Tibial nerve (tissue), 4 donors: Measurements from ENCODE around the gene MFSD8. TPM values are rescaled to one million over a fixed set of nuclear protein-coding genes. Genes with fewer than 3 reads are reported as not detected.
"Not testable (repeated sequence)": the region's sequence is repeated elsewhere in the genome, so short reads cannot be mapped to it uniquely, and the experiment has no call there.

Source experiments
- DNase-seq, 2 donors: peaks; one replicate each; pipeline ENCODE4 v3.0.0-alpha.2; 2019; ENCODE audit warnings: low spot score in 2 of 2
- H3K27ac ChIP-seq, 4 donors: fragments of 200-600 bp; sonication (generic) in 3 of 4; one replicate each; pipeline ENCODE4 v1.5.1; 2017 to 2019; ENCODE audit warnings: mild to moderate bottlenecking in 1 of 4
- H3K27me3 ChIP-seq, 2 donors: fragments of 200-600 bp; sonication (generic) in 1 of 2; one replicate each; pipeline versions ENCODE4 v1.5.1 to v1.6.0; 2017 to 2019
- H3K36me3 ChIP-seq, 3 donors: fragments of 200-600 bp; sonication (generic); one replicate each; pipeline ENCODE4 v1.5.1; 2018 to 2019
- H3K4me1 ChIP-seq, 4 donors: fragments of 200-600 bp; sonication (generic) in 3 of 4; one replicate each; pipeline ENCODE4 v1.5.1; 2017 to 2019
- H3K4me3 ChIP-seq, 4 donors: fragments of 200-600 bp; sonication (generic) in 3 of 4; one replicate each; pipeline ENCODE4 v1.5.1; 2017 to 2019; ENCODE audit warnings: mild to moderate bottlenecking in 1 of 4, moderate library complexity in 1 of 4
- H3K9me3 ChIP-seq, 4 donors: fragments of 200-600 bp; sonication (generic) in 3 of 4; one replicate each; pipeline ENCODE4 v1.5.1; 2017 to 2019
- EP300 ChIP-seq, 2 donors: sonication (generic); formaldehyde crosslinking; IDR thresholded peaks; one replicate each; pipeline ENCODE4 v1.6.1; 2017; ENCODE audit warnings: antibody characterized with exemption in 2 of 2, mild to moderate bottlenecking in 1 of 2
- POLR2A ChIP-seq, 2 donors: fragments of 450-650 bp; IDR thresholded peaks; one replicate each; pipeline ENCODE4 v1.6.1; 2017; ENCODE audit warnings: antibody characterized with exemption in 2 of 2, mild to moderate bottlenecking in 2 of 2, moderate library complexity in 2 of 2
- WGBS, 2 donors: methylation state at CpG; one replicate each; pipeline ENCODE4 v1.1.5; 2018; 5-methylcytosine and 5-hydroxymethylcytosine counted together
- total RNA-seq, 4 donors: library from RNA; depleted of rRNA; stranded (reverse); fragments of >200 nt; gene quantifications; one replicate each; pipeline ENCODE4 v1.1.0, GENCODE V29; 2016
- TF ChIP-seq, protein P1 (sequence below), 5 experiments: fragments of 200-600 bp in 3 of 5; fragments of 450-650 bp in 2 of 5; sonication (generic) in 3 of 5; IDR thresholded peaks; one replicate each; pipeline ENCODE4 v1.5.1; 2016 to 2019; ENCODE audit warnings: antibody characterized with exemption in 5 of 5, mild to moderate bottlenecking in 3 of 5, moderate library complexity in 2 of 5

MFSD8 gene
- 10 to 100 TPM; 21.3 to 53.1 (median 31.5) TPM for total RNA-seq

- TF ChIP-seq, protein P1, sequence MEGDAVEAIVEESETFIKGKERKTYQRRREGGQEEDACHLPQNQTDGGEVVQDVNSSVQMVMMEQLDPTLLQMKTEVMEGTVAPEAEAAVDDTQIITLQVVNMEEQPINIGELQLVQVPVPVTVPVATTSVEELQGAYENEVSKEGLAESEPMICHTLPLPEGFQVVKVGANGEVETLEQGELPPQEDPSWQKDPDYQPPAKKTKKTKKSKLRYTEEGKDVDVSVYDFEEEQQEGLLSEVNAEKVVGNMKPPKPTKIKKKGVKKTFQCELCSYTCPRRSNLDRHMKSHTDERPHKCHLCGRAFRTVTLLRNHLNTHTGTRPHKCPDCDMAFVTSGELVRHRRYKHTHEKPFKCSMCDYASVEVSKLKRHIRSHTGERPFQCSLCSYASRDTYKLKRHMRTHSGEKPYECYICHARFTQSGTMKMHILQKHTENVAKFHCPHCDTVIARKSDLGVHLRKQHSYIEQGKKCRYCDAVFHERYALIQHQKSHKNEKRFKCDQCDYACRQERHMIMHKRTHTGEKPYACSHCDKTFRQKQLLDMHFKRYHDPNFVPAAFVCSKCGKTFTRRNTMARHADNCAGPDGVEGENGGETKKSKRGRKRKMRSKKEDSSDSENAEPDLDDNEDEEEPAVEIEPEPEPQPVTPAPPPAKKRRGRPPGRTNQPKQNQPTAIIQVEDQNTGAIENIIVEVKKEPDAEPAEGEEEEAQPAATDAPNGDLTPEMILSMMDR (IDR thresholded peaks at IDR 0.05): peak in 4 of 5 experiments; percentile 35 to 75 (median 54)
- TF ChIP-seq EP300 (IDR thresholded peaks at IDR 0.05) (peak; percentile 86 to 93), POLR2A (IDR thresholded peaks at IDR 0.05) (peak; percentile 56 to 81)
- no peaks in the 10 kb centered on the region for H3K9me3 ChIP-seq
- 0 to 1% methylated on average over 40 to 69 of the region's 69 CpGs for WGBS, 2 donors
- peak within 1 kb of the TSS; percentile 81 to 96 (median 94) for H3K27ac ChIP-seq
- peaks cover 0 to 6% (median 0%) of the 10 kb centered on the region in 3 donors for H3K36me3 ChIP-seq
- no peaks in the 10 kb centered on the region for H3K27me3 ChIP-seq
- H3K4me3 ChIP-seq: peak within 1 kb of the TSS; percentile 86 to 99 (median 94)
- DNase-seq: peak; percentile 95 to 97
- peaks cover 0 to 23% (median 3%) of the 10 kb centered on the region in 4 donors for H3K4me1 ChIP-seq
These were observed at the start of gene MFSD8, which contains the start of gene ABHD18 for GRCh38 chr4:127965062-127965802. MFSD8 (minus strand) TSS chr4:127965173; CDS start chr4:127965133, 40 bp downstream. ABHD18 (plus strand) TSS chr4:127965406; CDS start chr4:127982956, 17,550 bp downstream.

GRCh38 chr4:128009428-128009827, 44.5 kb upstream of the MFSD8 start:
- no peaks in the 10 kb centered on the region for H3K9me3 ChIP-seq
- TF ChIP-seq, protein P1 (IDR thresholded peaks at IDR 0.05): no peak
- TF ChIP-seq EP300 (IDR thresholded peaks at IDR 0.05): no peak
- no peak for TF ChIP-seq POLR2A (IDR thresholded peaks at IDR 0.05)
- H3K4me3 ChIP-seq: no peak overlapping the region
- H3K4me1 ChIP-seq: no peaks in the 10 kb centered on the region
- no peak for DNase-seq
- H3K27me3 ChIP-seq: no peaks in the 10 kb centered on the region
- no peak overlapping the region for H3K27ac ChIP-seq
- peaks cover 0 to 49% (median 0%) of the 10 kb centered on the region in 3 donors for H3K36me3 ChIP-seq
- 71 to 72% methylated on average over 3 of the region's 3 CpGs for WGBS, 2 donors

DNA sequence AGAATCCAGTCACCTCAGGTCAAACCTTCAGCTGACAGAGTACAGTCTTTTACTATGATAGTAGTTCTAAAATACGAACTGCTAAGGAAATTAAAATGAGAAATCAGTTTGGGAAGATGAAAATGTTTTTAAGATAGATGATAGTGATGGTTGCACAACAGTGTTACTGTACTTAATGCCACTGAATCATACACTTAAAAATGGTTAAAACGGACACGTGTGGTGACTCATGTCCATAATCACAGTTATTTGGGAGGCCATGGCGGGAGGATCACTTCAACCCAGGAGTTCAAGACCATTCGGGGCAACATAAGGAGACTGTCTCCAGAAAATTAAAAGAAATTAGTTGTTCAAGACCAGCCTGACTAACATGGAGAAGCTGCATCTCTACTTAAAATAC, 41.6 kb upstream of the MFSD8 start:
- WGBS, 2 donors: 91 to 93% methylated on average over 5 of the region's 5 CpGs
- no peaks in the 10 kb centered on the region for H3K27me3 ChIP-seq
- no peak for TF ChIP-seq POLR2A (IDR thresholded peaks at IDR 0.05)
- TF ChIP-seq, protein P1 (IDR thresholded peaks at IDR 0.05): no peak
- no peak for TF ChIP-seq EP300 (IDR thresholded peaks at IDR 0.05)
- no peaks in the 10 kb centered on the region for H3K4me1 ChIP-seq
- H3K36me3 ChIP-seq: peaks cover 0 to 34% (median 0%) of the 10 kb centered on the region in 3 donors
- H3K27ac ChIP-seq: no peak overlapping the region
- no peak overlapping the region for H3K4me3 ChIP-seq
- no peaks in the 10 kb centered on the region for H3K9me3 ChIP-seq
- DNase-seq: no peak

GRCh38 chr4:127997534-127998388, 32.8 kb upstream of the MFSD8 start:
- no peak for TF ChIP-seq POLR2A (IDR thresholded peaks at IDR 0.05)
- no peak for TF ChIP-seq EP300 (IDR thresholded peaks at IDR 0.05)
- TF ChIP-seq, protein P1 (IDR thresholded peaks at IDR 0.05): no peak
- Histone ChIP-seq H3K9me3 (peaks cover 0 to 27% (median 8%) of the 10 kb centered on the region in 4 donors), H3K4me1 (no peaks in the 10 kb centered on the region), H3K4me3 (no peak overlapping the region), H3K36me3 (peaks cover 0 to 66% (median 0%) of the 10 kb centered on the region in 3 donors), H3K27me3 (no peaks in the 10 kb centered on the region), H3K27ac (no peak overlapping the region)
- WGBS, 2 donors: 88 to 91% methylated on average over 8 of the region's 8 CpGs
- no peak for DNase-seq

DNA sequence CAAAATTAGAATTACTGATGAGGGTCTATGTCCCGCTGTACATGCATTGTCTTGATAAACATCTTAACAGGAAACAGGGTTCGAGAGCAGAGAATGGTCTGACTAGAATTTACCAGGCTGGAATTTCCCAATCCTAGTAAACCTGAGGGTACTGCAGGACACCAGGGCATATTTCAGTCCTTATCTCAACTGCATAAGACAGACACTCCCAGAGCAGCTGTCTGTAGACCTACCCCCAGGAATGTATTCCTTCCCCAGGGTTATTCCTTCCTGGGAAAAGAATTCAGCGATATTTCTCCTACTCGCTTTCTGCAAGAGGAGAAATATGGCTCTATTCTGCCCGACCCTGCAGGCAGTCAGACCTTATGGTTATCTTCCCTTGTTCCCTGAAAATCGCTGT, 31.5 kb upstream of the MFSD8 start:
- Histone ChIP-seq H3K36me3 (peaks cover 0 to 78% (median 0%) of the 10 kb centered on the region in 3 donors), H3K9me3 (peaks cover 0 to 27% (median 8%) of the 10 kb centered on the region in 4 donors)
- H3K27me3 ChIP-seq, H3K27ac ChIP-seq, H3K4me3 ChIP-seq, DNase-seq, H3K4me1 ChIP-seq: not testable (repeated sequence)
- 93 to 98% methylated on average over 6 of the region's 6 CpGs for WGBS, 2 donors
